Calu3 (cell line): ENCODE data around the gene CASTOR1. TPM values are rescaled to one million over a fixed set of nuclear protein-coding genes. Genes with fewer than 3 reads are reported as not detected.

ENCODE experiments used
- BruUV-seq: library from RNA; stranded (reverse); fragments of 400-500 nt; replicated peaks from 2 replicates; lab custom pipeline; 2021; lab: Mats Ljungman, UMichigan
- CTCF ChIA-PET: fragments of 300-600 bp; sonication (Branson Sonifier 250); formaldehyde crosslinking; loops from one replicate; lab custom pipeline; 2022; ENCODE audit warnings: antibody characterized with exemption; lab: Charles Lee
- DNase-seq: peaks from one replicate; pipeline ENCODE4 v3.0.0; 2022
- H3K27ac Mint-ChIP-seq: one replicate; pipeline ENCODE4 v1.8.0; 2022; ENCODE audit warnings: mixed read lengths; ENCODE audit not compliant: unreplicated experiment
- H3K27me3 Mint-ChIP-seq: one replicate; pipeline ENCODE4 v1.8.0; 2022; ENCODE audit warnings: mixed read lengths; ENCODE audit not compliant: unreplicated experiment
- H3K36me3 Mint-ChIP-seq: one replicate; pipeline ENCODE4 v1.8.0; 2022; ENCODE audit warnings: mild to moderate bottlenecking, moderate library complexity, mixed read lengths; ENCODE audit not compliant: insufficient read depth, unreplicated experiment
- H3K4me1 Mint-ChIP-seq: one replicate; pipeline ENCODE4 v1.8.0; 2022; ENCODE audit warnings: mild to moderate bottlenecking, low read depth, mixed read lengths; ENCODE audit not compliant: unreplicated experiment
- H3K4me3 Mint-ChIP-seq: one replicate; pipeline ENCODE4 v1.8.0; 2022; ENCODE audit warnings: mild to moderate bottlenecking, low read depth, moderate library complexity, mixed read lengths; ENCODE audit not compliant: unreplicated experiment
- H3K9me3 Mint-ChIP-seq: one replicate; pipeline ENCODE4 v1.8.0; 2022; ENCODE audit warnings: low read depth, mixed read lengths; ENCODE audit not compliant: unreplicated experiment
- intact Hi-C: fragments of 100-400 bp; cut with micrococcal nuclease; formaldehyde crosslinking; loops from one replicate; pipeline ENCODE4 v1.10.0; 2022; ENCODE audit not compliant: unreplicated experiment
- total RNA-seq: library from RNA; stranded (reverse); gene quantifications from 2 replicates; pipeline ENCODE4 v1.2.3, GENCODE V29; 2022
- TF ChIP-seq, protein P1 (sequence below): fragments of 200-600 bp; IDR thresholded peaks from one replicate; pipeline ENCODE4 v1.8.0; 2022; ENCODE audit warnings: antibody characterized with exemption; ENCODE audit not compliant: unreplicated experiment

The CASTOR1 gene
- total RNA-seq, 1 experiment from 2014 or later = 14.2 TPM

DNA sequence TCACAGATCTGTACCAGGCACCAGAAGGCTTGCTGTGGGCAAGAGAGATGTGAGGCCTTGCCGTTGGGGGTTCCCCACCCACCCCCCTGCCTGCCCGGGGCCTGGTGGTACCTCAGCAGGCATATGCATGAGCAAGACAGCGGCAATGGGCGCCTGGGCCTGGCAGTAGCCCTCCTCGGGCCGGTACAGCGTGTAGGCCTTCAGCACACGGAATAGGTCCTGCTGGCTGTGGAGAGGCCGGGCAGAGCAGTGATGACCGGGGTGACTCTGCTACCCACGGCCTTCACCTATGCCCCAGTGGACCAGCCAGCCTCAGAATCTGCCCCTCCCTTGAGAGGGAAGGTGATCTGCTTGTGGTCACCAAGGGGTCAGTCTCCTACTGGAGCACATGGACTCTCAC is 5.5 kb upstream of the CASTOR1 start:
- H3K36me3 Mint-ChIP-seq = peaks cover 55% of the 10 kb centered on the region
- no peak for DNase-seq
- CTCF ChIA-PET = interaction anchor here (0.6 kb wide), 1 partner anchor 17 kb away, joined by 5 read pairs; no protein-coding TSS in a partner anchor
- no TSS peak for BruUV-seq
- no peak overlapping the region for H3K4me3 Mint-ChIP-seq
- peaks cover 30% of the 10 kb centered on the region for H3K4me1 Mint-ChIP-seq
- TF ChIP-seq, protein P1, sequence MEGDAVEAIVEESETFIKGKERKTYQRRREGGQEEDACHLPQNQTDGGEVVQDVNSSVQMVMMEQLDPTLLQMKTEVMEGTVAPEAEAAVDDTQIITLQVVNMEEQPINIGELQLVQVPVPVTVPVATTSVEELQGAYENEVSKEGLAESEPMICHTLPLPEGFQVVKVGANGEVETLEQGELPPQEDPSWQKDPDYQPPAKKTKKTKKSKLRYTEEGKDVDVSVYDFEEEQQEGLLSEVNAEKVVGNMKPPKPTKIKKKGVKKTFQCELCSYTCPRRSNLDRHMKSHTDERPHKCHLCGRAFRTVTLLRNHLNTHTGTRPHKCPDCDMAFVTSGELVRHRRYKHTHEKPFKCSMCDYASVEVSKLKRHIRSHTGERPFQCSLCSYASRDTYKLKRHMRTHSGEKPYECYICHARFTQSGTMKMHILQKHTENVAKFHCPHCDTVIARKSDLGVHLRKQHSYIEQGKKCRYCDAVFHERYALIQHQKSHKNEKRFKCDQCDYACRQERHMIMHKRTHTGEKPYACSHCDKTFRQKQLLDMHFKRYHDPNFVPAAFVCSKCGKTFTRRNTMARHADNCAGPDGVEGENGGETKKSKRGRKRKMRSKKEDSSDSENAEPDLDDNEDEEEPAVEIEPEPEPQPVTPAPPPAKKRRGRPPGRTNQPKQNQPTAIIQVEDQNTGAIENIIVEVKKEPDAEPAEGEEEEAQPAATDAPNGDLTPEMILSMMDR = no peak
- no peak overlapping the region for H3K27ac Mint-ChIP-seq
- H3K9me3 Mint-ChIP-seq = no peaks in the 10 kb centered on the region
- intact Hi-C loops = no loop called here
- H3K27me3 Mint-ChIP-seq = no peaks in the 10 kb centered on the region

DNA sequence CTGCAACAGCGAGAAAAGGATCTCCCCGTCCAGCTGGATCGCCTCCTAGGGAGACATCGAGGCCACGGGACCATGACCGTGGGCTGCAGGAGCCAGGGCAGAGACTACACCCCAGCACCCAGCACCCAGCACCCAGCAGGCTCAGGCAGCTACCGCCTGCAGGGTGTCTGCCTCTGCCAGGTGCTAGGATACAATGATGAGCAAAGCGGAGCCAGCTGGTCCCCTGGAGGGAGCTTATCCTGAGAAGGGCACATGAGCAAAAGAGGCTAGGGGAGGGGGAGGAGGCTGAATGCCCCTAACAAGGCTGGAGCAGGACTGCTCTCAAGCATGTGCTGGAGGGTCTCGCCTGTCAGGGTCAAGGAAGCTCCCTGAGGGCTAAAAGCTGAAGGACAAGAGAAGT is 4.8 kb upstream of the CASTOR1 start:
- no peak for DNase-seq
- CTCF ChIA-PET = no interaction called here
- TF ChIP-seq, protein P1 = no peak
- Mint-ChIP-seq H3K9me3 (no peaks in the 10 kb centered on the region), H3K4me1 (peaks cover 29% of the 10 kb centered on the region), H3K27me3 (no peaks in the 10 kb centered on the region), H3K27ac (no peak overlapping the region), H3K4me3 (no peak overlapping the region), H3K36me3 (peaks cover 57% of the 10 kb centered on the region)
- intact Hi-C loops = no loop called here
- BruUV-seq = no TSS peak

DNA sequence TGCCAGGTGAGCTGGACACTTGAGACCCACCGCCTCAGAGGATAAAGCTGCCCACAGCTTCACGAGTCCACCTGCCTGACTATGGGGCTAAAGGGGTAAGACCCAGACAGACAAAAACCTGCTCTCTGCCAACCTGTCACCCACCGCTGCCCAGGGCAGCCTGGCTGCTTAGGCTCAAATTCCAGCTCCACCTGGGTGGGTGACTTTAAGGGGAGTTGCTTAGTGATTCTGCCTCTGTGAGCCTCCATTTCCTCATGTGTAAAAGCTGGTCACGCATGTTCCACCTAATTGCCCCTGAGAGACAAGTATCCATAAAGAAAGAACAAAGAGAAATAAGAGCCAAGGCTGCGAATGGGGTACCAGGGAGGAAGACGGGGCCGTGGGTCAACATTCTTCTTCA is 3.7 kb upstream of the CASTOR1 start:
- Mint-ChIP-seq H3K27ac (no peak overlapping the region), H3K27me3 (no peaks in the 10 kb centered on the region), H3K4me1 (peaks cover 18% of the 10 kb centered on the region), H3K9me3 (no peaks in the 10 kb centered on the region), H3K36me3 (peaks cover 57% of the 10 kb centered on the region), H3K4me3 (no peak overlapping the region)
- CTCF ChIA-PET = no interaction called here
- DNase-seq = no peak
- TF ChIP-seq, protein P1 = no peak
- intact Hi-C loops = no loop called here
- no TSS peak for BruUV-seq

DNA sequence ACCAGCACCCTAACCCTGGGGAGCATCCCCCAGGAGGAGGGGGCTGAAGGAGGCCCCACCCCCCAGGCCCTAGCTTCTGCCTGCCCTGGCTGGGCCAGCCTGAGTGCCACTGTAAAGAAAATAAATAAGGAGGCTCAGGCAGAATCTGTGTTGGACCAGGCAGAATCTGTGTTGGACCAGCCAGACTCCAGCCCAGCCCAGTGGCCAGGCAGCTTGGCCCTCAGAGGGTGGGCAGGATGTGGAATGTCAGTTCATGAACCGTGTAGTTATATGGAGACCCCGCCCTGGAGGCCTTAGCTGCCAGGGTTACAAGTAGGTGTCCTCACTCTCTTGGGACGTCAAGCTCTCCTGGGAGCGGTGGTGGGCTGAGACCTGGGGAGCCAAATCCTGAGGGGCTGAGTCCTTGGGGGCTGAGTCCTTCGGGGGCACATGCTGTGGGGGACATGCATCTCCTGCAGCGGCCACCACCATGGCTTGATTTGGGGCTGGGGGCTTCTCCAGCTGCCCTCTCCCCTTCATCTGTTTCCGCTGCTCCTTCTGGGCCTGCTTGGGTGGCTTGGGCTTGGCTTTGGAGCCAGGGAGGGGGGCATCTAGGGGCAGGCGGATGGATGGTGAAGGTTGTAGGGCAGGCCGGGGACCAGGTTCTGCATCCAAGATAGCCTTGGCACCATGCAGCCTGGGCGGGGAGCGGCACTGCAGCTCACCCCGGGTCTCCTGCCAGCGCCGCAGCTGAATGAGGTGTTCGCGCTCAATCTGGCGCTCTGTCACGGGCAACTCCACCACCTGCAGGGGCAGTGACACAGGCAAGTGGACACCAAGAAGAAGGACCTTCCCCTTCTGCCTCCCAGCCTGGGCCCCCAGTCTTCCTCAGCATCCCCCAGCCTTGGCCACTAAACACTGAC is 3.0 kb upstream of the CASTOR1 start:
- CTCF ChIA-PET = no interaction called here
- intact Hi-C loops = no loop called here
- peaks cover 56% of the 10 kb centered on the region for H3K36me3 Mint-ChIP-seq
- no peak overlapping the region for H3K27ac Mint-ChIP-seq
- H3K4me3 Mint-ChIP-seq = no peak overlapping the region
- TF ChIP-seq, protein P1 = no peak
- no peaks in the 10 kb centered on the region for H3K9me3 Mint-ChIP-seq
- DNase-seq = no peak
- no peaks in the 10 kb centered on the region for H3K27me3 Mint-ChIP-seq
- no TSS peak for BruUV-seq
- peaks cover 11% of the 10 kb centered on the region for H3K4me1 Mint-ChIP-seq
